Adrenal gland (tissue), 5 donors: Measurements from ENCODE around the gene ETV5.

Experiments used
- CTCF ChIP-seq, 6 experiments: fragments of 450-650 bp in 4 of 6; fragments of 200-600 bp in 2 of 6; sonication (generic) in 1 of 6; IDR thresholded peaks; 1 replicate in 5 of 6; 2 replicates in 1 of 6; pipeline versions ENCODE4 v1.5.1 to v1.8.0; 2016 to 2021; ENCODE audit warnings: antibody characterized with exemption in 6 of 6, mild to moderate bottlenecking in 2 of 6, moderate library complexity in 1 of 6
- POLR2A ChIP-seq, 2 donors: fragments of 450-650 bp; IDR thresholded peaks; one replicate each; pipeline ENCODE4 v1.6.1; 2017; ENCODE audit warnings: antibody characterized with exemption in 2 of 2, mild to moderate bottlenecking in 2 of 2, moderate library complexity in 1 of 2
- donor health status: DM: no; HTN: no; CAD: no.

GRCh38 chr3:186150041-186150830 lies 41.3 kb upstream of the ETV5 start:
- TF ChIP-seq CTCF (IDR thresholded peaks at IDR 0.05): no peak
- TF ChIP-seq POLR2A (IDR thresholded peaks at IDR 0.05): no peak
